HEK293 (cell line): ENCODE measurements around the gene LRPPRC.

Experiments
- KLF16 ChIP-seq: fragments of 450-650 bp; formaldehyde crosslinking; IDR thresholded peaks from 2 replicates; pipeline ENCODE4 v1.5.1; 2017; ENCODE audit warnings: missing biosample characterization, missing genetic modification characterization
- SALL2 ChIP-seq: fragments of 450-650 bp; formaldehyde crosslinking; IDR thresholded peaks from 2 replicates; pipeline ENCODE4 v1.5.0; 2017; ENCODE audit warnings: missing biosample characterization, mild to moderate bottlenecking, missing genetic modification characterization, borderline replicate concordance
- YY1 ChIP-seq: fragments of 450-650 bp; formaldehyde crosslinking; IDR thresholded peaks from 2 replicates; pipeline ENCODE4 v1.5.1; 2018; ENCODE audit warnings: missing biosample characterization, missing genetic modification characterization
- ZNF24 ChIP-seq: fragments of 450-650 bp; formaldehyde crosslinking; IDR thresholded peaks from 2 replicates; pipeline ENCODE4 v1.5.1; 2016; ENCODE audit warnings: missing biosample characterization, missing genetic modification characterization
- ZNF292 ChIP-seq: fragments of 450-650 bp; formaldehyde crosslinking; IDR thresholded peaks from 2 replicates; pipeline ENCODE4 v1.5.1; 2016; ENCODE audit warnings: low read depth, missing biosample characterization, missing genetic modification characterization, borderline replicate concordance
- ZNF423 ChIP-seq: fragments of 450-650 bp; formaldehyde crosslinking; IDR thresholded peaks from 2 replicates; pipeline ENCODE4 v1.5.1; 2016; ENCODE audit warnings: missing biosample characterization, missing genetic modification characterization
- TF ChIP-seq, protein P1 (sequence below): fragments of 450-650 bp; formaldehyde crosslinking; IDR thresholded peaks from 2 replicates; pipeline ENCODE4 v1.5.1; 2016; ENCODE audit warnings: missing biosample characterization, missing genetic modification characterization
- TF ChIP-seq, protein P2 (sequence below): fragments of 450-650 bp; formaldehyde crosslinking; IDR thresholded peaks from 2 replicates; pipeline ENCODE4 v1.5.1; 2017; ENCODE audit warnings: missing biosample characterization, missing genetic modification characterization

DNA sequence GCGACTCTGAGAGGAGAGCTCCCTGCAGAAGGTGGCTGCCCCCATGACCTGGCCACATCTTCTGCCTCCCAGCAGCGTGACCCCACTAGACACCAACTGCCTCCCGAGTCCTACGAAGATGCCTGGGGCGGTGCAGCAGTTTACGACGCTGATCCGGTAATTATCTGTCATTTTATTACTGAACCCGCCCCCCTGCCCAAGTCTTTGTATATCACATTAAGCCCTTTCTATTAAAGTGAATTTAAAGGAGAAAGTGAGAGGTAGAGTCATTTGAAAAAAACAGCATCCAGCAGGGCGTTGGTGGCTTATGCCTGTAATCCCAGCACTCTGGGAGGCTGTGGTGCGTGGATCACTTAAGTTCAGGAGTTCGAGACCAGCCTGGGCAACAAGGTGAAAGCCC lies 123.6 kb downstream of the LRPPRC start:
- TF ChIP-seq, protein P1, sequence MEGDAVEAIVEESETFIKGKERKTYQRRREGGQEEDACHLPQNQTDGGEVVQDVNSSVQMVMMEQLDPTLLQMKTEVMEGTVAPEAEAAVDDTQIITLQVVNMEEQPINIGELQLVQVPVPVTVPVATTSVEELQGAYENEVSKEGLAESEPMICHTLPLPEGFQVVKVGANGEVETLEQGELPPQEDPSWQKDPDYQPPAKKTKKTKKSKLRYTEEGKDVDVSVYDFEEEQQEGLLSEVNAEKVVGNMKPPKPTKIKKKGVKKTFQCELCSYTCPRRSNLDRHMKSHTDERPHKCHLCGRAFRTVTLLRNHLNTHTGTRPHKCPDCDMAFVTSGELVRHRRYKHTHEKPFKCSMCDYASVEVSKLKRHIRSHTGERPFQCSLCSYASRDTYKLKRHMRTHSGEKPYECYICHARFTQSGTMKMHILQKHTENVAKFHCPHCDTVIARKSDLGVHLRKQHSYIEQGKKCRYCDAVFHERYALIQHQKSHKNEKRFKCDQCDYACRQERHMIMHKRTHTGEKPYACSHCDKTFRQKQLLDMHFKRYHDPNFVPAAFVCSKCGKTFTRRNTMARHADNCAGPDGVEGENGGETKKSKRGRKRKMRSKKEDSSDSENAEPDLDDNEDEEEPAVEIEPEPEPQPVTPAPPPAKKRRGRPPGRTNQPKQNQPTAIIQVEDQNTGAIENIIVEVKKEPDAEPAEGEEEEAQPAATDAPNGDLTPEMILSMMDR (tag by site-specific recombination) = no peak
- TF ChIP-seq ZNF423 (tag by site-specific recombination) (no peak), ZNF24 (tag by site-specific recombination) (no peak), SALL2 (tag by site-specific recombination) (no peak), KLF16 (tag by site-specific recombination) (no peak), ZNF292 (tag by site-specific recombination) (no peak), YY1 (tag by site-specific recombination) (no peak)
- TF ChIP-seq, protein P2, sequence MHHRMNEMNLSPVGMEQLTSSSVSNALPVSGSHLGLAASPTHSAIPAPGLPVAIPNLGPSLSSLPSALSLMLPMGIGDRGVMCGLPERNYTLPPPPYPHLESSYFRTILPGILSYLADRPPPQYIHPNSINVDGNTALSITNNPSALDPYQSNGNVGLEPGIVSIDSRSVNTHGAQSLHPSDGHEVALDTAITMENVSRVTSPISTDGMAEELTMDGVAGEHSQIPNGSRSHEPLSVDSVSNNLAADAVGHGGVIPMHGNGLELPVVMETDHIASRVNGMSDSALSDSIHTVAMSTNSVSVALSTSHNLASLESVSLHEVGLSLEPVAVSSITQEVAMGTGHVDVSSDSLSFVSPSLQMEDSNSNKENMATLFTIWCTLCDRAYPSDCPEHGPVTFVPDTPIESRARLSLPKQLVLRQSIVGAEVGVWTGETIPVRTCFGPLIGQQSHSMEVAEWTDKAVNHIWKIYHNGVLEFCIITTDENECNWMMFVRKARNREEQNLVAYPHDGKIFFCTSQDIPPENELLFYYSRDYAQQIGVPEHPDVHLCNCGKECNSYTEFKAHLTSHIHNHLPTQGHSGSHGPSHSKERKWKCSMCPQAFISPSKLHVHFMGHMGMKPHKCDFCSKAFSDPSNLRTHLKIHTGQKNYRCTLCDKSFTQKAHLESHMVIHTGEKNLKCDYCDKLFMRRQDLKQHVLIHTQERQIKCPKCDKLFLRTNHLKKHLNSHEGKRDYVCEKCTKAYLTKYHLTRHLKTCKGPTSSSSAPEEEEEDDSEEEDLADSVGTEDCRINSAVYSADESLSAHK = no peak
